ENCODE measurements around the gene MYOM1.

The MYOM1 gene

DNA sequence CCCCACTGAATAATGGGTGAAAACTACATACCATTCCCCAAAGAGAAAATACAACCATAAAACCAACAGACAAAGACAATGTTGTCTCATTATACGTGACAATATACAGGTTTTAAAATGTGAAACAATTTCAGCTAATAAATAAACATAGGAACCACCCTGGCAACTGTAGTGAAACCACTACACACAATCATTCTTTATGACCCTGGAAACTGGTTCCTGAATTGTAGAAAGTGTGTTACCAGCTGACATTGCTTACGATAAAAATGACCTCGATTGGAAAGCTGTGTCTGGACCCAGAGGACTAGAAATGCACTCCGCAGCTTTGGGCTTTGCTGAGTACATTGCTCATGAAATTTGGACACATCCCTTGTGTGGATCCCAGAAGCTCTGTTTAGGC is 132.9 kb downstream of the MYOM1 start:
- TF ChIP-seq, protein P1, sequence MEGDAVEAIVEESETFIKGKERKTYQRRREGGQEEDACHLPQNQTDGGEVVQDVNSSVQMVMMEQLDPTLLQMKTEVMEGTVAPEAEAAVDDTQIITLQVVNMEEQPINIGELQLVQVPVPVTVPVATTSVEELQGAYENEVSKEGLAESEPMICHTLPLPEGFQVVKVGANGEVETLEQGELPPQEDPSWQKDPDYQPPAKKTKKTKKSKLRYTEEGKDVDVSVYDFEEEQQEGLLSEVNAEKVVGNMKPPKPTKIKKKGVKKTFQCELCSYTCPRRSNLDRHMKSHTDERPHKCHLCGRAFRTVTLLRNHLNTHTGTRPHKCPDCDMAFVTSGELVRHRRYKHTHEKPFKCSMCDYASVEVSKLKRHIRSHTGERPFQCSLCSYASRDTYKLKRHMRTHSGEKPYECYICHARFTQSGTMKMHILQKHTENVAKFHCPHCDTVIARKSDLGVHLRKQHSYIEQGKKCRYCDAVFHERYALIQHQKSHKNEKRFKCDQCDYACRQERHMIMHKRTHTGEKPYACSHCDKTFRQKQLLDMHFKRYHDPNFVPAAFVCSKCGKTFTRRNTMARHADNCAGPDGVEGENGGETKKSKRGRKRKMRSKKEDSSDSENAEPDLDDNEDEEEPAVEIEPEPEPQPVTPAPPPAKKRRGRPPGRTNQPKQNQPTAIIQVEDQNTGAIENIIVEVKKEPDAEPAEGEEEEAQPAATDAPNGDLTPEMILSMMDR (IDR thresholded peaks at IDR 0.05) = no peak

DNA sequence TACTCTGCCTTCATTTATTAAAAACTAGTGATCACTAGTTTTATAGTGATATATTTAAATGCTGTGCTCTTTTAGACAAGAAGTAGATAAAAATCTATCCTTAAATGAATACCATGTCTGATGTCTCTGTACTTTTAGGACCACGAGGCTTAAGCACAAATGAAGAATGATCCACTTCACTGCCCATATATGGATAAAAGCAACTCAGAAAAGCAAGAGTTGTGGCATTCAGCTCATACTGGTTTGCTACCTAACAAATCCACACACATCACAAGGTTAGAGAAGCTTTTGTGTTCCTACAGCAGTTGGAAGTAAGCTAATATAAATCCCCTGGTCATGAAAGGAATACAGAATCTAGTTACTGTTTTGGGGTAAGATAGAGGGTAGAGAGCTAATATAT is 134.2 kb downstream of the MYOM1 start:
- TF ChIP-seq, protein P1 (IDR thresholded peaks at IDR 0.05) = no peak

DNA sequence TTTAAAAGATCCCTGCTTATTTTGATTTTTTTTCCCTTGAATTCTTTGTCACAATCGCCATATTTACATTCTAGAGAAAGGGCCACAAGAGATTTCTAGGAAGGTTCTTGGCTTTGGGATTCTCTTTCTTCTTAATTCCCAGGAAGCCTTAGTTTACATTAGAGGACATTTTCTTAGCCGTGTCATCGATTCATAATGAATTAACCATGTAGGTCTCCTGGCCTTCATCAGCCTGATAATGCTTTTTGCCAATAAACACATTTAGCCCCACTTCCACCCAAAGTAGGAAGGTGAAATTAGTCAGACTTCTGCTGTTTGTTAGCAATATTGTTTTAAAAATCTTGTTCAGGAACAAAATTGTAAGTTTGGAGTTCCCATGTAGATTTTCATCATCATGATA is 135.6 kb downstream of the MYOM1 start:
- TF ChIP-seq, protein P1 (IDR thresholded peaks at IDR 0.05) = no peak

DNA sequence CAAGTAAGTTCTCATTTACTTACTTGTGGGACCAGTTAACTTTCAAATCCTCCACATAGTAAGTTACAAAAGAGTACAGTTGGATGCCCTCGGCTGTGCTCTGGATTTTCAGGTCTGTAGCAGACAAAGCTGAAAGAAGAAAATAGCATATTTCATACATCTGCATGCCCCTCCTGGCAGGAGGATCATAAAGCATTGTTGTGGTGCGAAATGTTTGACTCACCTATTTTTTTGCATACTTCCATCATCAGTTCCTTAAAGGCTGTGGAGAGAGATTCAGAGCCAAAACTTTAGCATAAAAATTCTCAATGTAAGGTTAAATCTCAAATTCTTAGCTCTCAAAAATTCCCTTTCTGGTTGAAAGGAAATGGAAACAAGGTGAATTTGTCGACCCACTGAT is 136.0 kb downstream of the MYOM1 start:
- TF ChIP-seq, protein P1 (IDR thresholded peaks at IDR 0.05) = no peak

DNA sequence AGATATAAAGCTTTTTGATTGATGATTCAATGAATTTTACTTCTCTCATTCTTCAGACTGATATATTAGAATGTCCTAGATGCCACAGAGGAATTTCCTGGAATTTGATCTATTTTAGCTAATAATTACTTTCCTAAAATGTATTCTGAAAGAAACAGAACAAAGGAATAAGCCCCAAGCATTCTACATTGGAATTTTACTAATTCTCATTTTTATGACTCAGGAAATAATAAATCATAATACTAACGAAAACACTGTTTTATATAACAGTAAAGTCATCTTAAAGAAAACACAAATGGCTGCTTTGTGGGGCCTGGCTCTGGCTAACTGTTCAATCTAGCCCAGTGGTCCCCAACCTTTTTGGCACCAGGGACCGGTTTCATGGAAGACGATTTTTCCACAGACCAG is 138.2 kb downstream of the MYOM1 start:
- TF ChIP-seq, protein P1 (IDR thresholded peaks at IDR 0.05) = no peak

DNA sequence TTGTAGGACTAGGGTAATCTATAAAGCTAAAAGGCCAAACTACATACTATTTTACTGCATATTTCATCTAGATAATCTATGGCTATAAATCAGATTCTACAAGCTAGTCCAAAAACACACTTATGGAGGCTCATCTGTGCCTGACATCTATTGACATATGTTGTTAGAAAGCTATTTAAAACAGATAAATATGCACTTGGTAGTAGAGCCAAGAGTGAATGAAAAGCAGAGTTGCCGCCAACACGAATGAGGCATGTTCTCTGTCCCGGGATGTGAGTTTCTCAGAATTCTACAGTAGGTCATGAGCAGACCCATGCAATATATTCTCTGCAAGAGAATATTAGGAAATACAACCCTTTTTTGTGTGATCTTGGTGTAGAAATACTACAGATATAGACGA is 140.1 kb downstream of the MYOM1 start:
- TF ChIP-seq, protein P1 (IDR thresholded peaks at IDR 0.05) = no peak

DNA sequence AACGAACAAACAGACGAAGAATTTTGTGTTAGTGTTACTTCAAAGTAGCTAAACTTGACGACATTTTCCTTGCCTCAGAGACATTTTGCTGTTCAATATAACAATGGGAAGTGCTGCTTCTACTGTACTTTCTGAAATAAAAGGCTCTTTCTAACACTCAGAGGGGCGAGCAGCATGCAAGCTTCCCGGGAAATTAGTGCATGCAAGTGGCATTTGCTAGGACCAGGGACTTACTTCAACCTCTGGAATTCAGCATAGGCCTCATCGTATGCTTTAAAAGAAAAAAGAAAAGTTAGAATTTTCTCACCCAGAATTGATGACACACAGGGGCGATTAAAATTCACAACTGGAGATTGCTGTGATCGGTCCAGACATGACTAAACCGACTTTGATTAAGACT is 144.3 kb downstream of the MYOM1 start:
- TF ChIP-seq, protein P1 (IDR thresholded peaks at IDR 0.05) = no peak

DNA sequence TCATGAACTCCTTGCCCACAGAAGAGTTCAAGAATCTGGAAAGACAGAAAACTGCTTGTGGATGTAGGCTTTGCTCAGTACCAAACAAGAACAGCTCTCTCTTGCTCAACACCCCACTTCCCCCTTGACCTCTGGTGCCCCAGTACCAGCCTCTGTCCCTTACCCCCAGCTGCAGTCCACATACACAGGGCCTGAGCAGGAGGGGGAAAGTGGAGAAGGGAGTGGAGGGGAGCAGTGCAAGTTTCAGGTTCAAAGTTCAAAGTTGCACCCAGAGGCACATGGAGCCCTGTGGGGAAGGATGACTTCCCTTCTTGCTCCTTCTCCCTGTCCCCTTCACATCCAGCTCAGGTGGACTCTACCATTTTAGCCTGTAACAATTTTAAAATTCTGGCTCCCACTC is 145.7 kb downstream of the MYOM1 start:
- TF ChIP-seq, protein P1 (IDR thresholded peaks at IDR 0.05) = no peak

Measured in LNCAP (cell line).